Mesodermal cell (in vitro differentiated cells): ENCODE measurements around the gene RNU11.
"Not testable (repeated sequence)": the region's sequence is repeated elsewhere in the genome, so short reads cannot be mapped to it uniquely, and the experiment has no call there.

Experiments used
- H3K27ac ChIP-seq: 2 replicates; pipeline ENCODE4 v1.7.0; 2013; ENCODE audit warnings: mild to moderate bottlenecking, low read depth, low read length, moderate library complexity; ENCODE audit not compliant: severe bottlenecking
- H3K36me3 ChIP-seq: 2 replicates; pipeline ENCODE4 v1.7.1; 2013; ENCODE audit warnings: mild to moderate bottlenecking, low read length, moderate library complexity; ENCODE audit not compliant: control insufficient read depth, insufficient read depth
- H3K4me1 ChIP-seq: one replicate; pipeline ENCODE4 v1.7.1; 2013; ENCODE audit warnings: mild to moderate bottlenecking, low read length; ENCODE audit not compliant: insufficient read depth, control insufficient read depth, poor library complexity, severe bottlenecking
- H3K4me3 ChIP-seq: 2 replicates; pipeline ENCODE4 v1.7.0; 2013; ENCODE audit warnings: low read length, control low read depth, mild to moderate bottlenecking; ENCODE audit not compliant: insufficient read depth, poor library complexity, severe bottlenecking; ENCODE audit errors: extremely low read depth
- H3K9me3 ChIP-seq: 2 replicates; pipeline ENCODE4 v1.7.1; 2013; ENCODE audit warnings: mild to moderate bottlenecking, low read length, moderate library complexity; ENCODE audit not compliant: control insufficient read depth
- WGBS, 2 experiments: methylation state at CpG; one replicate each; pipeline ENCODE4 v1.1.5; 2013; ENCODE audit warnings: missing lambda C conversion rate in 2 of 2; ENCODE audit not compliant: insufficient coverage in 2 of 2; 5-methylcytosine and 5-hydroxymethylcytosine counted together

RNU11 gene

DNA sequence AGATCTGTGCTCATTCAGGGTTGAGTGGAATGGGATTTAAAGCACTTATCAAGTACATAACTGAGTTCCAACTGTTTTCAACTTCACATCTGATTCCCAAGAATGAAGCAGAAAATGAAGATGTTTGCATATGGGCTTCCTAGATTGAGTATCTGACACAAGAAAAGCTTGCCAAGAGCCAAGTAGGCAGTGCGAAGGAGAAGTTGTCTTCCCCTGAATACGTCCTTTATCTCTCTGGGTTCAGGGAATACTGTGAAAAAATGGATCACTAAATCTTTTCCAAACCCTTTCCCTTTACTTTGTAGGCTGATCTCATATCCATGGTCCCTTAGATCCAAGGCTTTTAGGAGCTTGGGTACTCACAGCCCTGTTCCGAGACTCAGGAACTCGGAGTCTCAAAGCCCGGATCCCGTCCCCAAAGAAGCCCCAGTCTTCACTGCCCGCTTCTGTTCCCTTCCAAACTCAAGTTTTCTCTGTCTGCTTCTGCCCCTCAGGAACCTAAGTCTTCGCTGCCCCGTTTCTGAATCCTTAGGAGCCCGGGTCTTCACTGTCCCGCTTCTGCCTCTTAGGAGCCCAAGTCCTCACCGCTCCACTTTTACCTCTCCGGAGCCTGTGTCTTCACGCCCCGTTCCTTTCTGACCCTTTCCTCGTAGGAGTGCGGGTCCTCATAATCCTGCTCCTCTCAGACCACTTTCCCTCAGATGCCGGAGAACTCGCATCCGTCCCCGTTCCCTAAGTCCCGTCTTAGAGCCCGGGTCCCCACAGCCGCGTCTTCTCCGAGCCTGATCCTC lies 6.1 kb upstream of the RNU11 start:
- peak overlapping the region; percentile 81 for H3K27ac ChIP-seq
- H3K9me3 ChIP-seq: no peaks in the 10 kb centered on the region
- no peaks in the 10 kb centered on the region for H3K36me3 ChIP-seq
- H3K4me3 ChIP-seq: peak overlapping the region; percentile 90
- 2% methylated on average over 22 to 26 of the region's 26 CpGs for WGBS, 2 experiments
- H3K4me1 ChIP-seq: peaks cover 6% of the 10 kb centered on the region

DNA sequence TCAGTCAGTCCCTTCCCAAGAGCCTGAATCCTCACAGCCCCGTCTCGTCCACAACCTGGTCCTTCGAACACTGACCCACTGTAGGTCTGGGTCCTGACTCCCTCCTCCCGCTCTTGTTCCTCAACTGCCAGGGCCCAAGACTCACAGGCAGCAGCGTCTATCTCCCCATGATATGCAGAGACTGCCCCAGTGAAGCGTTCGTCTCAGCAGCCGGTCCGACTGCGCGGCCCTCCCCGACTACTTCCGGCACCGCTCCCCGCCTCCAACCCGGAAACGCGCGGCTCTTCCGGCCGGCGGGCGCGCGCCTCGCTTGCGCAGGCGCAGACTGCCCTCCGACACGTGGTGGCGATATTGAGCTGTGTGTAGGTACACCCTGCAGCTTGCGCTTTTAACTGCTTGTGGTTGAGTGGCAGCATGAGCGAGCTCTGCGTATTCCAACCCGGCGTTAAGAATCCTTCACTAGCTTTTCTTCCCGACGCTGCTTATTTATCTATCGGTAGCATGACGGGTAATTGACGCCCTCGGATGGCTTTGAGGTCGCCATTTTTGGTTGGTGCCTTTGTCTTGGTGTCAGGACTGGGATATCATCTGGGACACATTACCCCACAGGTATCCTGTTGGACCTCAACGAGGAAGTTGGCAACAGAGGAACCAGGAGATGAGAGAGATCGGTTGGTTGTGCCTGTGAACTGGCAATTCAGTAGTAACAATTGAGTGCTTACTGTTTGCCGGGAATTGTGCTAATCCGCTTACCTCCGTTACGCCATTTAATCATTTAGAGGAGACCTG lies 5.4 kb upstream of the RNU11 start, which contains the start of gene TAF12:
Gene TAF12, minus strand, starts transcription at position 221 of the 789 bp plus-strand sequence. CDS start 20,986 bp downstream, outside the sequence.
- Histone ChIP-seq H3K36me3 (no peaks in the 10 kb centered on the region), H3K4me3 (peak within 1 kb of the TSS; percentile 90), H3K9me3 (no peaks in the 10 kb centered on the region), H3K4me1 (peaks cover 9% of the 10 kb centered on the region), H3K27ac (peak within 1 kb of the TSS; percentile 81)
- 17% methylated on average over 23 of the region's 49 CpGs for WGBS, 2 experiments

DNA sequence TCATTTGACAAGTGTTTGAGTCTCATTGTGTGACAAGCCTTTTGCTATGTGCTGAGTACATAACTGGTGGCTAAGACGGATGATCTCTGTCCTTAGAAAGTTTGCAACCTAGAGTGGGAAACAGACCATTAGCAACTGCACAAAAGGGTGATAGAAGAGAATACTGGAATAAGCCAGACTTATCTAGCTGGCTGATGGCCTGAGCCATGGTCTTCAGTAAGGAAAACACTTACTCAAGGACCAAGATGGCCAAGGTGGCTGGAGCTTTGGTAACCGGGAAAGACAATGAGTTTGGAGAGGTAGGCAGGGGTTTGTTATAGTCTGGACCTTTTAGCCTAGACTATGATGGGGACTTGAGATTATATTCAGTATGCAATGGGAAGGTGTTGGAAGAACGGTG lies 3.9 kb upstream of the RNU11 start:
- H3K36me3 ChIP-seq: no peaks in the 10 kb centered on the region
- 79 to 81% methylated on average over 3 of the region's 3 CpGs for WGBS, 2 experiments
- H3K27ac ChIP-seq: no peak overlapping the region
- no peaks in the 10 kb centered on the region for H3K9me3 ChIP-seq
- no peak overlapping the region for H3K4me3 ChIP-seq
- peaks cover 11% of the 10 kb centered on the region for H3K4me1 ChIP-seq

- peaks cover 11% of the 10 kb centered on the region for H3K4me1 ChIP-seq
- not testable (repeated sequence) for H3K27ac ChIP-seq
- WGBS, 2 experiments: 92 to 97% methylated on average over 7 to 9 of the region's 11 CpGs
Observed at GRCh38 chr1:28645406-28645805, 3.0 kb upstream of the RNU11 start.

DNA sequence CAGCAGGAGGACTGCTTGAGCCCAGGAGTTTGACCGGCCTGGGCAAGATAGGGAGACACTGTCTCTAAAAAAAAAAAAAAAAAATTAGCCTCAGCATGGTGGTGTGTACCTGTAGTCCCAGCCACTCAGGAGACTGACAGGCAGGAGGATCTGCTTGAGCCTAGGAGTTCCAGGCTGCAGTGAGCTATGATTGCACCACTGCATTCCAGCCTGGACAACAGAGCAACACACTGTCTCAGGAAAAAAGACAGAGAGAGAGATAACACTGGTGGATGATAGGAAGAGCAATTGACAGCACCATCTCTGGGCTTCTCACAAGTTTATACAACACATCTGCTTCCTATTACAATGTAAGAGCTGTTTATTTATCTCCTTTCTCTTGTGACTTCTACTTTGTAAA lies 2.4 kb upstream of the RNU11 start:
- Histone ChIP-seq H3K4me3 (no peak overlapping the region), H3K4me1 (peaks cover 11% of the 10 kb centered on the region), H3K27ac (no peak overlapping the region), H3K9me3 (no peaks in the 10 kb centered on the region), H3K36me3 (no peaks in the 10 kb centered on the region)
- 100% methylated on average over 1 of the region's 1 CpG; no CpG with 5 or more reads in 1 of the 2 experiments for WGBS, 2 experiments

More at GRCh38 chr1:28645406-28645805, 3.0 kb upstream of the RNU11 start:
- not testable (repeated sequence) for H3K9me3 ChIP-seq, H3K36me3 ChIP-seq, H3K4me3 ChIP-seq

- Histone ChIP-seq H3K4me1 (peaks cover 8% of the 10 kb centered on the region), H3K27ac (peak overlapping the region; percentile 100), H3K36me3 (no peaks in the 10 kb centered on the region), H3K9me3 (no peaks in the 10 kb centered on the region), H3K4me3 (peak overlapping the region; percentile 31)
- 10 to 11% methylated on average over 17 to 18 of the region's 18 CpGs for WGBS, 2 experiments
Observed at GRCh38 chr1:28648008-28648473, 359 bp upstream of the RNU11 start.

DNA sequence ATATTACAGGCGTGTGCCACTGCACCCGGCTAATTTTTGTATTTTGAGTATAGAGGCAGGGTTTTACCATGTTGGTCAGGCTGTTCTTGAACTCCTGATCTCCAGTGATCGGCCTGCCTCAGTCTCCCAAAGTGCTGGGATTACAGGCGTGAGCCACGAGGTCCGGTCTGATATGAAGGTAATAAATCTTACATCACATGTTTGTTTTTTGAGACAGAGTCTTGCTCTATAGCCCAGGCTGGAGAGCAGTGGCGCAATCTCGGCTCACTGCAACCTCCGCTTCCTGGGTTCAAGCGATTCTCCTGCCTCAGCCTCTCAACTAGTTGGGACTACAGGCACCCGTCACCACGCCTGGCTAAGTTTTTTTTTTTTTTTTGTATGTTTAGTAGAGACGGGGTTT lies 4.7 kb downstream of the RNU11 start:
- not testable (repeated sequence) for H3K27ac ChIP-seq, H3K9me3 ChIP-seq, H3K36me3 ChIP-seq, H3K4me1 ChIP-seq, H3K4me3 ChIP-seq
- WGBS, 2 experiments: 85 to 94% methylated on average over 6 to 7 of the region's 13 CpGs

DNA sequence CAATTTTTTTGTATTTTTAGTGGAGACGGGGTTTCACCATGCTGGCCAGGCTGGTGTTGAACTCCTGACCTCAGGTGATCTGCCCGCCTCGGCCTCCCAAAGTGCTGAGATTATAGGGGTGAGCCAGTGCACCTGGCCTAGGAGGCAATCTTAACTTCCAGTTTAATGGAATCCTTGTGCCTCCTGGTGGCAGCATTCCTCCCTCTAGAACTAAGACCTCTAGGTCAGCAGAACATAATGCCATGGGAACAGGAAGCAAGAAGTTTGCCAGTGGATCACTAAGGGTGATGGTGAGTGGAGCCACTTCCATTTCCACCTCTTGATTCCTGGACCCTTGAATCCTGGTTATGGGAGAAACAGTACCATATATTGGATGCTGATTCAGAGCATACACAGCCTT lies 5.5 kb downstream of the RNU11 start:
- H3K4me3 ChIP-seq, H3K9me3 ChIP-seq, H3K27ac ChIP-seq, H3K36me3 ChIP-seq, H3K4me1 ChIP-seq: not testable (repeated sequence)
- WGBS, 2 experiments: 80 to 97% methylated on average over 3 of the region's 3 CpGs

DNA sequence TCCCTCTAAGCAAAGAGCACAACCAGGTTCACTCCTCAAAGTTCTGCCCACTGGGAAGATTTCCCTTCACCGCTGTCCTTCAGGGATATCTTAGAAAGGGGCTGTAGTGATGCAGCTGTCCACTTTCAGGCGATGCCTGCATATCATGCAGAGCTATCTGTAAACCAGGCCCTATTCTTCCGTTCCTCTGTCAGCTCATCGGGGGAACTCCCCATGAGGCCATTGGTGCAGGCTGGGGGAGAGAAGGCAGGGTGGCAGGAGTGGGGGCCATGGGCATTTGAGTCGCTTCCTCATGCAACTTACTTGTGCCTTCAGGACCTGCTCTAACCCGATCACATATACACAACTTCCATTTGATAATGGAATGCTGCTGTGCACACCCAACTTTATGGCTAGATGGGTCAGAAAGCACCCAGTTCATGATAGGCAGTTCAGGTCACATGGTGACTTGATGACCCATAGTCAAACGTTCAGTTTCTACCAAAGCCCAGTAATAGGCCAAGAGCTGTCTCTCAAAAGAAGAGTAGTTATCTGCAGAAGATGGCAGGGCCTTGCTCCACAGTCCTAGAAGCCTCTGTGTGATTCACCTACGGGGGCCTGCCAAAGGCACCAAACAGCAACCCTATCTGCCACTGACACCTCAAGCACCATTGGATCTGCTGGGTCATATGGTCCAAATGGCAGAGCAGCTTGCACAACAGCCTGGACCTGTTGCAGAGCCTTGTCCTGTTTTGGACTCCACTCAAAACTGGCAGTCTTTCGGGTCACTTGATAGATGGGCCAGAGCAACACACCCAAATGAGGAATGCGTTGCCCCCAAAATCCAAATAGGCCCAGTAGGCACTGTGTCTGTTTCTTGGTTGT lies 7.3 kb downstream of the RNU11 start:
- not testable (repeated sequence) for H3K27ac ChIP-seq, H3K4me3 ChIP-seq, H3K36me3 ChIP-seq, H3K4me1 ChIP-seq, H3K9me3 ChIP-seq
- WGBS, 2 experiments: 91 to 94% methylated on average over 6 to 8 of the region's 10 CpGs

- Histone ChIP-seq H3K4me3 (no peak overlapping the region), H3K4me1 (no peaks in the 10 kb centered on the region), H3K36me3 (no peaks in the 10 kb centered on the region), H3K27ac (no peak overlapping the region), H3K9me3 (no peaks in the 10 kb centered on the region)
- 92 to 94% methylated on average over 4 to 5 of the region's 6 CpGs for WGBS, 2 experiments
Observed at GRCh38 chr1:28656335-28656734, 7.9 kb downstream of the RNU11 start.
